GM21717 (cell line): ENCODE data around the gene ESPNL.
"Not testable (repeated sequence)": the region's sequence is repeated elsewhere in the genome, so short reads cannot be mapped to it uniquely, and the experiment has no call there.

Experiments used
- ATAC-seq: cut with Tn5 transposase; IDR thresholded peaks from one replicate; pipeline ENCODE4 v1.9.1; 2021; ENCODE audit warnings: mild to moderate bottlenecking, moderate library complexity; ENCODE audit not compliant: unreplicated experiment

Gene ESPNL

DNA sequence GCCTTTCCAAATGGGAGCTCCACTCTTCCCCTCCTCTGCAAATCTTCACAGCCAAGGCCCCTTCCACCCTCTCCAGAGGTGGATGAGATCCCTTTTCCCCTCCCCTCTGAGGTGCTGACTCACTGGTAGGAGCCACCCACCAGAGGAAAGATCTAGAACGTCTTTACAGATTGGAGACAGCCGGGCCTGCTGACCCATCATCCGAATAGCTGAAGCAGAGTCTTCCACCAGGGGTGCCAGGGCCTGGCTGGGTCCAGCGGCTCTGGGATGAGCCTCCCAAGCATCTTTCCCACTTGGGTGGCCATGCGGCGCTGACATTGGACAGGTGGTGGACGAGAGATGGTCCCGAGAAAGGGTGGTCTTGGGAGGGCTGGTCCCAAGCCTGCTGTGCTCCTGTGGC lies 67.6 kb downstream of the ESPNL start:
- no peak for ATAC-seq

DNA sequence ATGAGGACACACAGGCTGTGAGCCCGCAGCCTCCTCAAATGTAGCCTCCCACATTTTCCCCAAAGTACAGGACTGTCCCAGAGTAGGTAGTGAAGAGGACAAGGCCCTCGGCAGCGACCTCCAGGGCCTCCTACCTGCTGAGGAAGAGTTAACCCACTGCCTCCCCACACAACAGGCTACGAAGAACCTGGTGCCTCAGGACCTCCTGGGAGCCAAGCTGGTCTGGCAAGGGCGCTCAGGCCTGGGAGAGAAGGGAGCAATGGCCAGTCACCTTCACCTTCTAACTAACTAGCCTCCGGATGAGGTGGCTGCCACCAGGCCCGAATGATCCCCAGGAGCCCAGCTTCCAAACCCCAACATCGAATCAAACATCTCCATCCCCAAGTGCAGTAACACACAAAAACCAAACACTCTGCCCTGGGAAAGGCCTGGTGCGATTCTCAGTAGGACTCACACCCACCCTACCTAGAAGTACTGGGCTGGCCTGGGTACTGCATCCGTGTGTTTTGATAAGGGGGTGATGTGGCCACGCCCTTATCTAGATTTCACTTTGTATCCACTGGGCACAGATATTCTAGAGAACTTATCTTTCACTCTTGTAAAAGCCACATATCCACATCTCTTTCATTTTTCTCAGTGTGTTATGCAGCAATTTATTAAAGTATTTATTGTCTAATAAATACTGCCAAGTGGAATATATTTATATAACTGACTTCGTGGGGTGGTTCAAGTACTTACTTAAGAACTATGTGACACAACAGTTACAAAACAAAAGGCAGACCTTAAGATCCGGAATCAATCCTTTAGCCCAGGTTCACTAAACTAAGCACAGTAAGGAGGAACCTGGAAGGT lies 68.3 kb downstream of the ESPNL start:
- ATAC-seq = no peak

- no peak for ATAC-seq
Measured at GRCh38 chr2:238169048-238169707, 69.0 kb downstream of the ESPNL start.

- ATAC-seq = no peak
Measured at GRCh38 chr2:238169708-238170251, 69.6 kb downstream of the ESPNL start.

DNA sequence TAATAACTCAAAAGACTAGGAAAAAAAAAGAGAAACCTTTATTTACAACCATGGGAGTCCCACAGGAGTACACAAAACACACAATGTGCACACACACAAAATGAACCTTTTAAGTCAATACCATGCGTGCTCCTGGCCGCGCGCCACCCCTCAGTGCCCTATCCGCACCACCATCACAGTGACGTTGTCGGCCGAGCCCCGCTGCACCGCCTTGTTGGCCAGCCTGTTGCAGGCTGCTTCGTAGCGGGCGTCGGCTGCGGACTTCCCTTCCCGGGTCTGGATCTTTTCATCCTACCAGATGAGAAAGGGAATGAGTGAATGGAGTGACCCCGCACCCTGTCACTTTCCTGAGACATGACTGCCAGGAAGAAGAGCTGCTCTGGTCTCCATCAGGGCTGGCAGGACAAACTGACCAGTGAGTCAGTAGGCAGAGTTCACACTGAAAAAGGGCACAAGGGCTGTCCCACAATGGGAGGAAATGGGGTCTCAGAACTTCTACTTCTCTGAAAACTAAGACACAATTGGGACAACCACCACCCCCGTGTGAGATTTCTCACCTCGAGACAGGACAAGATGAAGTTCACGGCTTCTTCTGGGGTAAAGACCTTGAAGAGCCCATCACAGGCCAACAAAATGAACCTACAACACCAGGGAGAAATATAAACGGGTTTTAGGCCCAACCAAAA lies 70.4 kb downstream of the ESPNL start:
- no peak for ATAC-seq

DNA sequence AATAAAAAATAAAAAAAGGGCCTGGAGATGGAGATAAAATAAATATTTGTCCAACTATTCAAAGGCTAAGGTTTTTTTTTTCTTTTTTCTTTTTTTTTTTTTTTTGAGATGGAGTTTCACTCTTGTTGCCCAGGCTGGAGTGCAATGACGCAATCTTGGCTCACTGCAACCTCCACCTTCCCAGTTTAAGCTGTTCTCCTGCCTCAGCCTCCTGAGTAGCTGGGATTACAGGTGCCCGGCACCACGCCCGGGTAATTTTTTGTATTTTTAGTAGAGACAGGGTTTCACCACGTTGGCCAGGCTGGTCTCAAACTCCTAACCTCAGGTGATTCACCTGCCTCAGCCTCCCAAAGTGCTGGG lies 70.9 kb downstream of the ESPNL start:
- not testable (repeated sequence) for ATAC-seq

GRCh38 chr2:238171575-238172187 lies 71.5 kb downstream of the ESPNL start:
- no peak for ATAC-seq

GRCh38 chr2:238172439-238172838 lies 72.3 kb downstream of the ESPNL start:
- no peak for ATAC-seq

DNA sequence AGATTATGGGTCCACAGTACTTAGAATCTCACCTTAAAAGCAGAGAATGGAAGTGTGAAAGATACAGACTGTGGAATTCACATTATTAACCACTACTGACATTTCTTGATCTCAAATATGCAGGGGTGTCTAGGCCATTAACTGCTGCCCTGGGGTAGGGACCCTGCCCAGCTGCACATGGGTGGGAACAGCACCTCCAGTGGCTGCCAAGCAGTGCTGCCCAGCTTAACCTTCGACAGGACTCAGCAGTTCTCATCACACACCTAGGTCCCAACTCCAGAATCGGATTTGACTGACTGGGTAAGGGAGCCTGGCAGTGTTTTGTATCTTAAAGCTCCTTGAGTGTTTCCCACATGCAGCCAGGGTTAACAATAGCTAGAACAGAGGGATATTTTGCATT lies 73.6 kb downstream of the ESPNL start:
- ATAC-seq = no peak

- ATAC-seq = no peak
Measured at GRCh38 chr2:238174291-238174690, 74.2 kb downstream of the ESPNL start.

DNA sequence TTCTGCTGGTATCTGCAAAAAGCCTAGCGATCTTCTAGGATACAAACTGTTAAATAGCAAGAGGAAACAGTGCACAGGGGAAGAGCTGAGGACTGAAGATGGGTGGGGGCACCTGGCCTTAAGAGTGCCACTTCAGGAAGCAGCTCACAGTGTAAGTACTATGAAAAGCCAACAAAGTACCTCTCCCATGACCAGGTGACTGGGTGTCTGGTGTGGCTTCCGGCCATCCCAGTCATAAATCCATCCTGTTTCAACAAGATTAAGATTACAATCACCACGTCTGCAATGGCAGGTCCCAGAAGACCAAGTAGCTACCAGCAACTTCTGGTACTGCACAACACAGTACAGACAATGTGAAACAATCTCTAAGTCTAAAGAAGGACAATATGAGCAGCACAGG lies 74.6 kb downstream of the ESPNL start:
- no peak for ATAC-seq

DNA sequence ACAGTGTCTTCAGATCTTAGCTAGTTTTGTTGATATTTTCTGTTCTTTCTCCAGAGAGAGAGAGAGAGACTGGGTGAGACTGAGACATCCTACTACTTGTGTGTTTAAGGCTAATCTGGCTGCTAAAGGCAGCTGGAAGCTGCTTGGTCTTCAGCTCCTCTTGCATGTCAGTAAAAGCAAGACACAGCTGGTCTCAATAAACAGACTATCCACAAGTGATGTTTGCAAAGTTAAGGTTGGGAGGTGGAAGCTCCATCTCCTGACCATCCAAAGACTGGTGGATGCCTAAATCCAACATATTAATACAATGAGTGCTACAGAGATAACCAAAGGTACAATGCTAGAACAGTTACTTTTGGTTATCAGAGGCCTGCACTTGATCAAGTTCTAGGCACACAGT lies 76.5 kb downstream of the ESPNL start:
- ATAC-seq = no peak

DNA sequence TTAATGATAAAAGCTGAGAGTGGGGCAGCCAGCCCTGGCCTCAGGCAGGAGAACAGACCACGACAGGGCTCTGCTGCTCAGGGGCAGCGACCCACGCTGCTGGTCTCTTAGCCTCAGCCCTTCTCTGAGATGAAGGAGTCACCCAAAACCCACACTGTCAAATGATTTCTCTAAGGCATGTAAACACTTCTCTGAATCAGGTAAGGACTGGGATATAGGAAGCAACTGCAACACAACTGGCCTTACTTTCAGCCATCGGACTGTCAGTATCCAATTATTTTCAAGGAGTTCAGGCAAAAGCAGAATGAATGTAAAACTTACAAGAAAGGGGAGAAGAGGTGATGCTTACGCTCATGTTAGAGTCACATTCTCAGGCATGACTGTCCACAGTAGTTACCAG lies 80.4 kb downstream of the ESPNL start:
- no peak for ATAC-seq

- ATAC-seq = no peak
Measured at GRCh38 chr2:238182362-238182761, 82.2 kb downstream of the ESPNL start.
